Activated CD4-positive, alpha-beta T cell treated with anti-CD3 and anti-CD28 coated beads, Interleukin-2, amount 50 U/mL, for 1 hour (primary cell): ENCODE measurements around the gene MTA3.
"Not testable (repeated sequence)": the region's sequence is repeated elsewhere in the genome, so short reads cannot be mapped to it uniquely, and the experiment has no call there.

Source experiments
- DNase-seq: peaks from one replicate; pipeline ENCODE4 v3.0.0-alpha.2; 2020

MTA3 gene

GRCh38 chr2:42568401-42569115 is at the start of gene MTA3:
Gene MTA3 (plus strand): TSS chr2:42568632. CDS start chr2:42568746, 114 bp downstream.
- peak; percentile 64 for DNase-seq

- no peak for DNase-seq
These were observed 48.8 kb upstream of the MTA3 start for GRCh38 chr2:42519624-42520023.

GRCh38 chr2:42522035-42522434 is 46.4 kb upstream of the MTA3 start:
- no peak for DNase-seq

GRCh38 chr2:42523341-42523740 is 45.1 kb upstream of the MTA3 start:
- no peak for DNase-seq

GRCh38 chr2:42532397-42532796 is 36.0 kb upstream of the MTA3 start:
- no peak for DNase-seq

GRCh38 chr2:42537493-42537892 is 30.9 kb upstream of the MTA3 start:
- DNase-seq = no peak

GRCh38 chr2:42542871-42543270 is 25.6 kb upstream of the MTA3 start:
- DNase-seq = no peak

- DNase-seq = no peak
These were observed 23.3 kb upstream of the MTA3 start for GRCh38 chr2:42545023-42545721.

GRCh38 chr2:42545841-42546390 is 22.5 kb upstream of the MTA3 start:
- no peak for DNase-seq

- no peak for DNase-seq
These were observed 21.4 kb upstream of the MTA3 start for GRCh38 chr2:42547014-42547413.

- no peak for DNase-seq
These were observed 20.8 kb upstream of the MTA3 start for GRCh38 chr2:42547446-42548295.

- no peak for DNase-seq
These were observed 17.6 kb upstream of the MTA3 start for GRCh38 chr2:42550870-42551269.

GRCh38 chr2:42554392-42554791 is 14.0 kb upstream of the MTA3 start:
- DNase-seq = no peak

- no peak for DNase-seq
These were observed 12.0 kb upstream of the MTA3 start for GRCh38 chr2:42556315-42556890.

GRCh38 chr2:42557306-42557705 is 11.1 kb upstream of the MTA3 start:
- DNase-seq = no peak

- DNase-seq = no peak
These were observed 9.6 kb upstream of the MTA3 start for GRCh38 chr2:42558827-42559226.

GRCh38 chr2:42560133-42560532 is 8.3 kb upstream of the MTA3 start:
- not testable (repeated sequence) for DNase-seq

GRCh38 chr2:42560899-42561298 is 7.5 kb upstream of the MTA3 start:
- no peak for DNase-seq

GRCh38 chr2:42562474-42563144 is 5.8 kb upstream of the MTA3 start:
- DNase-seq = no peak

GRCh38 chr2:42566025-42566424 is 2.4 kb upstream of the MTA3 start:
- DNase-seq = no peak

- DNase-seq = no peak
These were observed 1.6 kb upstream of the MTA3 start for GRCh38 chr2:42566837-42567321.

- DNase-seq = no peak
These were observed 1.1 kb upstream of the MTA3 start for GRCh38 chr2:42567364-42567763.
